Osteoblast (primary cell): ENCODE data around the gene OPCML. TPM values are rescaled to one million over a fixed set of nuclear protein-coding genes. Genes with fewer than 3 reads are reported as not detected.

Source experiments
- DNase-seq: peaks from one replicate; pipeline ENCODE4 v3.0.0; 2011; ENCODE audit warnings: low spot score, mixed read lengths; ENCODE audit not compliant: insufficient read length; ENCODE audit errors: missing footprints
- H2AFZ ChIP-seq: 2 replicates; pipeline ENCODE4 v1.6.0; 2011; ENCODE audit warnings: mild to moderate bottlenecking, low read length
- H3K27ac ChIP-seq: 2 replicates; pipeline ENCODE4 v1.5.1; 2011; ENCODE audit warnings: mild to moderate bottlenecking, low read depth, low read length, moderate library complexity
- H3K27me3 ChIP-seq: 2 replicates; pipeline ENCODE4 v1.6.0; 2012; ENCODE audit warnings: mild to moderate bottlenecking, control low read depth, inconsistent platforms, low read length, moderate library complexity; ENCODE audit not compliant: insufficient read depth
- H3K36me3 ChIP-seq: 2 replicates; pipeline ENCODE4 v1.5.1; 2011; ENCODE audit warnings: mild to moderate bottlenecking, low read length, control low read depth, moderate library complexity; ENCODE audit not compliant: insufficient read depth
- H3K4me1 ChIP-seq: 2 replicates; pipeline ENCODE4 v1.5.1; 2011; ENCODE audit warnings: mild to moderate bottlenecking, low read length, control low read depth, moderate library complexity; ENCODE audit not compliant: insufficient read depth
- H3K4me2 ChIP-seq: 2 replicates; pipeline ENCODE4 v1.6.0; 2011; ENCODE audit warnings: mild to moderate bottlenecking, low read length; ENCODE audit not compliant: insufficient read depth
- H3K4me3 ChIP-seq: fragments of 200-600 bp; sonication (generic); 3 replicates; pipeline ENCODE4 v1.5.1; 2012; ENCODE audit warnings: mild to moderate bottlenecking, low read length, inconsistent platforms; ENCODE audit not compliant: insufficient read depth
- H3K79me2 ChIP-seq: 2 replicates; pipeline ENCODE4 v1.6.0; 2012; ENCODE audit warnings: mild to moderate bottlenecking, low read length, control low read depth, inconsistent platforms; ENCODE audit not compliant: insufficient read depth
- H3K9me3 ChIP-seq: 2 replicates; pipeline ENCODE4 v1.5.1; 2011; ENCODE audit warnings: low read depth, low read length, control low read depth
- H4K20me1 ChIP-seq: 2 replicates; pipeline ENCODE4 v1.6.0; 2012; ENCODE audit warnings: mild to moderate bottlenecking, low read length, control low read depth; ENCODE audit not compliant: insufficient read depth
- total RNA-seq: library from RNA; depleted of rRNA; stranded (reverse); fragments of >200 nt; gene quantifications from 2 replicates; pipeline ENCODE4 v1.2.3, GENCODE V29; 2012
- TF ChIP-seq, protein P1 (sequence below): IDR thresholded peaks from 2 replicates; pipeline ENCODE4 v1.5.1; 2011; ENCODE audit warnings: mild to moderate bottlenecking, low read depth, low read length, moderate library complexity; ENCODE audit errors: extremely low read depth

OPCML gene
- total RNA-seq, 1 donor, result 0.36 TPM

DNA sequence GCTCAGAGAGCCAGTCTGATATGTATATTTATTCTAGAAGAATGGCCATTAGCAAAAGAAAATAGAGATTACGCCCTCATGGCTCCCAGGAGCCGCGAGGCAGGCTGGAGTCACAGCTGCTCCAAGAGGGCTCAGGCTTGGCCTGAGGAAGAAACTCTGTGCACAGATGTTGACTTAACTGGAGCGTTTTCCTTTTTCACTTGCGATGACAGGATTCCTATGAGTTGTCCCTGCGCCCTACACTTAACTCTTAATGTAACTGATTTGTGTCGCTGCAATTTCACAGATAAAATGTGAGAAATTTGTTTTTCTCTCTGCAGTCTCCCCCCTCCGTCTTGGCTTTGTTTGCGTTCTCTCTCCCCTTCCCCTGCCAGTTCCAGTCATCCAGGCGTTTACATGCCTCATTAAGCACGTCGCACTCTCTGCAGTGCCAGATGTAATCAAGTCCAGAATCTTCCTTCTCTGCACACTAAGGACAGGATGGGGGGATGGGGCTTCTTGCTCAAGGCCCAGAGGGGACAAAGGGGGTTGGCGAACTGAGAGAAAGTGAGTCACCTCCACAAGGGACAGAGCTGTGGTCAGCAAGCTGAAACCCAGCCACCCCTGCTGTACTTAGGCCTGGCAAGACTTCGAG, 1101.8 kb downstream of the OPCML start:
- no peak overlapping the region for H3K27ac ChIP-seq
- TF ChIP-seq, protein P1, sequence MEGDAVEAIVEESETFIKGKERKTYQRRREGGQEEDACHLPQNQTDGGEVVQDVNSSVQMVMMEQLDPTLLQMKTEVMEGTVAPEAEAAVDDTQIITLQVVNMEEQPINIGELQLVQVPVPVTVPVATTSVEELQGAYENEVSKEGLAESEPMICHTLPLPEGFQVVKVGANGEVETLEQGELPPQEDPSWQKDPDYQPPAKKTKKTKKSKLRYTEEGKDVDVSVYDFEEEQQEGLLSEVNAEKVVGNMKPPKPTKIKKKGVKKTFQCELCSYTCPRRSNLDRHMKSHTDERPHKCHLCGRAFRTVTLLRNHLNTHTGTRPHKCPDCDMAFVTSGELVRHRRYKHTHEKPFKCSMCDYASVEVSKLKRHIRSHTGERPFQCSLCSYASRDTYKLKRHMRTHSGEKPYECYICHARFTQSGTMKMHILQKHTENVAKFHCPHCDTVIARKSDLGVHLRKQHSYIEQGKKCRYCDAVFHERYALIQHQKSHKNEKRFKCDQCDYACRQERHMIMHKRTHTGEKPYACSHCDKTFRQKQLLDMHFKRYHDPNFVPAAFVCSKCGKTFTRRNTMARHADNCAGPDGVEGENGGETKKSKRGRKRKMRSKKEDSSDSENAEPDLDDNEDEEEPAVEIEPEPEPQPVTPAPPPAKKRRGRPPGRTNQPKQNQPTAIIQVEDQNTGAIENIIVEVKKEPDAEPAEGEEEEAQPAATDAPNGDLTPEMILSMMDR, result no peak
- H3K36me3 ChIP-seq, result no peaks in the 10 kb centered on the region
- no peaks in the 10 kb centered on the region for H3K4me1 ChIP-seq
- H3K9me3 ChIP-seq, result no peaks in the 10 kb centered on the region
- peak; percentile 41 for DNase-seq
- no peaks in the 10 kb centered on the region for H4K20me1 ChIP-seq
- H3K4me3 ChIP-seq, result no peak overlapping the region
- H2AFZ ChIP-seq, result no peak overlapping the region
- no peaks in the 10 kb centered on the region for H3K79me2 ChIP-seq
- peaks cover 5% of the 10 kb centered on the region for H3K27me3 ChIP-seq
- H3K4me2 ChIP-seq, result peak overlapping the region; percentile 9

DNA sequence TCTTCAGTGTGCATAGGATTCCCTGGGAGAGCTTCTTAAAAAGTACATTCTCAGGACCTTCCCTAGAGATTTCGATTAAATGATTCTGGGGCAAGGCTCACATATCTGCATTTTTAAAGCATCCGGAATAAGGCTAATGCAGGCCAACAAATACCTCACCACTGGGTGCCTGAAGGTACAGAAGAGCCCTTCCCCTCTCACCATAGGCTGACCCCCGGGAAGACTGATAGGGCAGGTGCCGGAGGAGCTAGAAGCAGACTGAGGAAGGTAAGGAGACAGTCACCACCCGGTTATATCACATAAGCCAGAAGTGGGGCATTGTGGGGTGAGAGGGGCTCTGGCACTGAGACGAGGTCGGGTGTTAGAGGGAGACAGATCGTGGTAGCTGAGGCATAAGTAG, 1102.6 kb downstream of the OPCML start:
- no peak overlapping the region for H3K4me3 ChIP-seq
- H3K4me1 ChIP-seq, result no peaks in the 10 kb centered on the region
- DNase-seq, result no peak
- H3K27me3 ChIP-seq, result peaks cover 6% of the 10 kb centered on the region
- H2AFZ ChIP-seq, result no peak overlapping the region
- H3K79me2 ChIP-seq, result no peaks in the 10 kb centered on the region
- H3K36me3 ChIP-seq, result no peaks in the 10 kb centered on the region
- no peak overlapping the region for H3K27ac ChIP-seq
- H4K20me1 ChIP-seq, result no peaks in the 10 kb centered on the region
- TF ChIP-seq, protein P1, result no peak
- no peak overlapping the region for H3K4me2 ChIP-seq
- no peaks in the 10 kb centered on the region for H3K9me3 ChIP-seq

DNA sequence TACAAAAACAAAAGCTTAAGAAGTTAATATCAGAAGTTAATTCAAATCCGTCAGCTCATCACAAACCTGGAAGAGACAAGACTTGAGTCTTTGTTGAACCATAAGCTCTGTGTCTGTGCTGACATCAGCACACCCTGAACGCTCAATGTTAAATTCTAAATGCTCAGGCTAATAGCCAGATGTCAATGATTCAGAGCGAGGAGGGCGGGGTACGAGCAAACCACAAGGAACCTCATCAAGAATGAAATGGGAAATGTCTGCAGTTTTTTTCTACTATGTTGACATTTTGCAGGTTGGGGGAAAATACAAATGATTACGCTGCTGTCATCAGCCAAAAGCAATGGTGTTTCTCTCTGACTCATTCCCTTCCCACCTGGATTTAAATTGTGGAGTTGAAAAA, 1104.7 kb downstream of the OPCML start:
- H2AFZ ChIP-seq, result no peak overlapping the region
- no peak overlapping the region for H3K4me3 ChIP-seq
- TF ChIP-seq, protein P1, result no peak
- no peaks in the 10 kb centered on the region for H3K36me3 ChIP-seq
- no peaks in the 10 kb centered on the region for H3K9me3 ChIP-seq
- H3K79me2 ChIP-seq, result no peaks in the 10 kb centered on the region
- no peak overlapping the region for H3K4me2 ChIP-seq
- H3K27me3 ChIP-seq, result peaks cover 9% of the 10 kb centered on the region
- DNase-seq, result peak; percentile 30
- no peaks in the 10 kb centered on the region for H3K4me1 ChIP-seq
- no peak overlapping the region for H3K27ac ChIP-seq
- H4K20me1 ChIP-seq, result no peaks in the 10 kb centered on the region

DNA sequence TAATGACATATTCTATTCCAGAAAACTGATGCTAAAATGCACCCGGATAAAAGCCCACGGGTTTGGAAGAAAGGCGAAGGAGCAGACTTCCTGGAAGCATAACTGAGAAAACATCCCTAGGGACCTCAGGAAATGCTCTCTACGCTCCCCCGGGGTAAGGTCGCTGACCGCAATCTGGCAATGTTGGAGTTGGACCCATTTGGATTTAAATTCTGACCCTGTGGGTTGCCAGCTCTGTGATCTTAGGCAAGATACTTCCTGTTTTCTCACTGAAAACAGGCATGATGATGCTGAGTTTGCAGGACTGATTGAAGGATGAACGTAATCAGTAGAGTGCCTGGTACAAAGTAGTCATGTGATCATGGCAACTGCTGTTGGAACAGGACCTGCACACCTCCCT, 1107.9 kb downstream of the OPCML start:
- Histone ChIP-seq H3K27me3 (peaks cover 4% of the 10 kb centered on the region), H3K4me2 (no peak overlapping the region), H3K27ac (no peak overlapping the region), H3K4me3 (no peak overlapping the region), H4K20me1 (no peaks in the 10 kb centered on the region), H3K4me1 (no peaks in the 10 kb centered on the region), H2AFZ (no peak overlapping the region), H3K79me2 (no peaks in the 10 kb centered on the region), H3K9me3 (no peaks in the 10 kb centered on the region), H3K36me3 (no peaks in the 10 kb centered on the region)
- TF ChIP-seq, protein P1, result no peak
- no peak for DNase-seq
